GM12873 (cell line): ENCODE data around the gene HS2ST1.

Source experiments
- CTCF ChIP-seq: IDR thresholded peaks from 2 replicates; pipeline ENCODE4 v1.5.1; 2012; ENCODE audit warnings: low read depth, mild to moderate bottlenecking, moderate library complexity, low read length, control low read depth; ENCODE audit not compliant: insufficient read depth; ENCODE audit errors: missing control alignments

The HS2ST1 gene

GRCh38 chr1:86972262-86972661 is 57.8 kb downstream of the HS2ST1 start:
- TF ChIP-seq CTCF = no peak

- TF ChIP-seq CTCF = no peak
These were observed 61.6 kb downstream of the HS2ST1 start for GRCh38 chr1:86975993-86976550.

- no peak for TF ChIP-seq CTCF
These were observed 62.2 kb downstream of the HS2ST1 start for GRCh38 chr1:86976664-86977063.

GRCh38 chr1:86981482-86982213 is 67.2 kb downstream of the HS2ST1 start:
- no peak for TF ChIP-seq CTCF

GRCh38 chr1:86987446-86987845 is 73.0 kb downstream of the HS2ST1 start:
- no peak for TF ChIP-seq CTCF

- TF ChIP-seq CTCF = no peak
These were observed 74.4 kb downstream of the HS2ST1 start for GRCh38 chr1:86988835-86989234.

GRCh38 chr1:86990826-86991225 is 76.4 kb downstream of the HS2ST1 start:
- no peak for TF ChIP-seq CTCF
